ENCODE results near the gene ZNF334.

ZNF334 gene

DNA sequence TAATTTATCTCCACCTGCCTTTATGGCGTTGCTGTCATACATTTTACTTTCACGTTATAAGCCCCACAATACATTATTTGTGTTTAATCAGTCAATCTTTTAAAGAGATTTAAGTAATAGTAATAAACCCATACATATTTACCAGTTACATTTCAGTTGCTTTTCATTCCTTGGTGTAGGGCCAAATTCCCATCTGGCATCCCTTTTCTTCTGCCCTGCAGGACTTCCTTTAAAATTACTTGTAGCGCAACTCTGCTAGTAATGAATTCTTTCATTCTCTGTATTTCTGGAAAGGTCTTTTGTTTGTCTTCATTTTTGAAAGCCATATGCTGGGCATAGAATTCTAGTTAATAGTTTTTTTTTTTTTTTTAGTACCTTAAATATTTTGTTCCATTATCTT, 24.9 kb downstream of the ZNF334 start:
- no peak for DNase-seq (ENCODE audit: low read depth, low spot score)
- H3K27ac ChIP-seq (ENCODE audit: low read length), result no peak overlapping the region
- WGBS (ENCODE audit: insufficient coverage, insufficient read length), result no CpG with 5 or more reads among the region's 3 CpGs
- no peaks in the 10 kb centered on the region for H3K27me3 ChIP-seq (ENCODE audit: control insufficient read depth, insufficient read depth, low read length)
- no peaks in the 10 kb centered on the region for H3K36me3 ChIP-seq (ENCODE audit: control insufficient read depth, insufficient read depth, low read length)
- H3K4me1 ChIP-seq (ENCODE audit: control insufficient read depth, insufficient read depth, low read length), result no peaks in the 10 kb centered on the region
- H3K9me3 ChIP-seq (ENCODE audit: control insufficient read depth, insufficient read depth, low read length), result no peaks in the 10 kb centered on the region
- H3K4me3 ChIP-seq (ENCODE audit: low read length), result no peak overlapping the region

DNA sequence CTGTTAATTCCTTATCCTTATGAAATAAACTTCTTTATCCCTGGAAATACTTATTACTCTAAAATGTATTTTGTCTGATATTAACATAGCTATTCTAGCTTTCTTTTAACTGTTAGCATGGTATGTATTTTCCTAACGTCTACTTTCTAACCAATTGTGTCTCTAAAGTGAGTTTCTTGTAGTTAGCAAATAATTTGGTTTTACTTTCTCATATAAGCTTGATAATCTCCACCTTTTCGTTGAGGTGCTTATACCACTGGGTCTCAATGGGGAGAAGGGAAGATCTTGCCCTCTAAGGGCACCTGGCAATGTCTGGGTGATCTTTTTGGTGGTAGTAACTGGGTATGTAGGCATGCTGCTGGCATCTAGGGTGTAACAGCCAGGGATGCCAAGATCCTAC, 25.7 kb downstream of the ZNF334 start:
- Histone ChIP-seq H3K9me3 (ENCODE audit: control insufficient read depth, insufficient read depth, low read length) (no peaks in the 10 kb centered on the region), H3K27me3 (ENCODE audit: control insufficient read depth, insufficient read depth, low read length) (no peaks in the 10 kb centered on the region), H3K4me1 (ENCODE audit: control insufficient read depth, insufficient read depth, low read length) (no peaks in the 10 kb centered on the region), H3K4me3 (ENCODE audit: low read length) (no peak overlapping the region), H3K36me3 (ENCODE audit: control insufficient read depth, insufficient read depth, low read length) (no peaks in the 10 kb centered on the region), H3K27ac (ENCODE audit: low read length) (no peak overlapping the region)
- DNase-seq (ENCODE audit: low read depth, low spot score), result no peak
- WGBS (ENCODE audit: insufficient coverage, insufficient read length), result no CpG with 5 or more reads among the region's 2 CpGs

DNA sequence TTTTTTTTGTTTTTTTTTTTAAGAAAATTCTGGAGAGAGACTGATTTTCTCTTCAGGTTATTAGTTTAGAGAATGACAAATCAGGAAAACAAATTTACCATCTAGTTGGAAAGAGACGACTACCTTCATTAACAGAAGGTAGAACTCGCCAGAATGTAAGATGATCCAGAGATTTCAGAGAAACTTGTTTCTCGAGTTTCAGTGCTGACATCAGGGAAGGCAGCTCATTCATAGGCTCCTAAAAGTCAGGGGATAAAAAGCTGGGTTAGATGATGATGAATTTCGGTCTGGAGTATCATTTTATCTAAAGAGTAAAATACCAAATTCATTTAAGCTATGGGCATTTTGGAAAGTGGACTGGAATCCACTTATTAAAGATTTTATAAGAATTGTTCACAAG, 27.9 kb downstream of the ZNF334 start:
- no peaks in the 10 kb centered on the region for H3K36me3 ChIP-seq (ENCODE audit: control insufficient read depth, insufficient read depth, low read length)
- H3K27me3 ChIP-seq (ENCODE audit: control insufficient read depth, insufficient read depth, low read length), result no peaks in the 10 kb centered on the region
- WGBS (ENCODE audit: insufficient coverage, insufficient read length), result no CpG with 5 or more reads among the region's 4 CpGs
- H3K4me1 ChIP-seq (ENCODE audit: control insufficient read depth, insufficient read depth, low read length), result no peaks in the 10 kb centered on the region
- no peak overlapping the region for H3K27ac ChIP-seq (ENCODE audit: low read length)
- no peak for DNase-seq (ENCODE audit: low read depth, low spot score)
- H3K4me3 ChIP-seq (ENCODE audit: low read length), result no peak overlapping the region
- H3K9me3 ChIP-seq (ENCODE audit: control insufficient read depth, insufficient read depth, low read length), result no peaks in the 10 kb centered on the region

DNA sequence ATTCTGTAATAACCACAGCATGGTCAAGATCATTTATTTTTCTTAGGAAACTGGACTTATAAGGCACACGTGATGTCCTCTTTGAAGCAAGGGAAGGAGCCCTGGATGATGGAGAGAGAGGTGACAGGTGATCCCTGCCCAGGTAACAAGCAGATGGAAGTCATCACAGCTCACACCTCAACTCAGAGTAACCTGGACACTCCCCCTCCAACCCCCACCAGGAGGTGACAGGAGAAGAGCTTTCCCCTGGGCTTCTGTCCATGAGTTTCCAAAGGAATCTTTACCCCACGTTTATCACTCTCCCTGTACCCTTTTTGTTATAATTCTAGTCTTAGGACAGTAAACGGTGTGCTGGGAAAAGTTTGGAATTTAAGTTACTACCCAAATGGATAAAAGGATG, 28.4 kb downstream of the ZNF334 start:
- no peaks in the 10 kb centered on the region for H3K27me3 ChIP-seq (ENCODE audit: control insufficient read depth, insufficient read depth, low read length)
- no peak overlapping the region for H3K27ac ChIP-seq (ENCODE audit: low read length)
- H3K36me3 ChIP-seq (ENCODE audit: control insufficient read depth, insufficient read depth, low read length), result no peaks in the 10 kb centered on the region
- no peaks in the 10 kb centered on the region for H3K4me1 ChIP-seq (ENCODE audit: control insufficient read depth, insufficient read depth, low read length)
- no peaks in the 10 kb centered on the region for H3K9me3 ChIP-seq (ENCODE audit: control insufficient read depth, insufficient read depth, low read length)
- DNase-seq (ENCODE audit: low read depth, low spot score), result no peak
- H3K4me3 ChIP-seq (ENCODE audit: low read length), result no peak overlapping the region
- no CpG with 5 or more reads among the region's 3 CpGs for WGBS (ENCODE audit: insufficient coverage, insufficient read length)

DNA sequence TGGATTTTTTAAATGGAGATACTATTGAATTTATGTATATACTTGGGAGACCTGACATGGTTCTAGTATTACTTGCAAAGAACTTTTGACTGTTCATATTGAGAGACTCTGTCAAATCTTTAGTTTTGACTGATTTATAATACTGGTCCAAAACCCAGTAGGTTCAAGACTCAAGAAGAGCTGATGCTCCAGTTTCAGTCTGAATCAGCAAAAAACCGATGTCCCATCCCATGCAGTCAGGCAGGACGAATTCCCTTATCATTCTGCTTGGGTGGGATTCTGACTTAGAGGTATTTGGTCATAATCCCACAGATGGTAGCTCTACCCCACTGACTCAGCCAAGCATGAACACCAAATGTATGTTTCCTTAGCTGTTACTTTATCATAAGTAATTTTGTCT, 29.5 kb downstream of the ZNF334 start:
- H3K27ac ChIP-seq (ENCODE audit: low read length), result no peak overlapping the region
- no peaks in the 10 kb centered on the region for H3K27me3 ChIP-seq (ENCODE audit: control insufficient read depth, insufficient read depth, low read length)
- no peaks in the 10 kb centered on the region for H3K36me3 ChIP-seq (ENCODE audit: control insufficient read depth, insufficient read depth, low read length)
- H3K4me1 ChIP-seq (ENCODE audit: control insufficient read depth, insufficient read depth, low read length), result no peaks in the 10 kb centered on the region
- no peak overlapping the region for H3K4me3 ChIP-seq (ENCODE audit: low read length)
- WGBS (ENCODE audit: insufficient coverage, insufficient read length), result no CpG with 5 or more reads among the region's 2 CpGs
- no peak for DNase-seq (ENCODE audit: low read depth, low spot score)
- H3K9me3 ChIP-seq (ENCODE audit: control insufficient read depth, insufficient read depth, low read length), result no peaks in the 10 kb centered on the region

DNA sequence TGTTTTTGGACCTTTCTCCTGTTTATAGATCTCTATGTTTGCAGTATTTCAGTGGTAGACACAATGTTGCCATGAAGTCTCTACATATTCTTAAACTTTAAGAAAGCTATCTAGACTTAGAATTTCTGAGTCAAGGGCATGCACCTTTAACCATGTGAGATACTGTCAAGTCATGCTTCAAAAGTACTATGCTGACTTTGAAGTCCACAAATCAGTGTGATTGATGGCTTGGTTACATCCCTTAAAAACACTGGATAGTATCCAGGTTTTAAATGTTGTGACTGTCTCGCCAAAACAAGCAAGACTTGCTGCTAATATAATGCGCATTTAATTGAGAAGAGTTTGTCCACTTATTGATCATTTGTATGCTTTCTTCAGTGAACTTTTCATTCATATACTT, 30.5 kb downstream of the ZNF334 start:
- Histone ChIP-seq H3K9me3 (ENCODE audit: control insufficient read depth, insufficient read depth, low read length) (no peaks in the 10 kb centered on the region), H3K27me3 (ENCODE audit: control insufficient read depth, insufficient read depth, low read length) (no peaks in the 10 kb centered on the region), H3K4me1 (ENCODE audit: control insufficient read depth, insufficient read depth, low read length) (no peaks in the 10 kb centered on the region), H3K4me3 (ENCODE audit: low read length) (no peak overlapping the region), H3K36me3 (ENCODE audit: control insufficient read depth, insufficient read depth, low read length) (no peaks in the 10 kb centered on the region), H3K27ac (ENCODE audit: low read length) (no peak overlapping the region)
- DNase-seq (ENCODE audit: low read depth, low spot score), result no peak
- WGBS (ENCODE audit: insufficient coverage, insufficient read length), result no CpG with 5 or more reads among the region's 2 CpGs

DNA sequence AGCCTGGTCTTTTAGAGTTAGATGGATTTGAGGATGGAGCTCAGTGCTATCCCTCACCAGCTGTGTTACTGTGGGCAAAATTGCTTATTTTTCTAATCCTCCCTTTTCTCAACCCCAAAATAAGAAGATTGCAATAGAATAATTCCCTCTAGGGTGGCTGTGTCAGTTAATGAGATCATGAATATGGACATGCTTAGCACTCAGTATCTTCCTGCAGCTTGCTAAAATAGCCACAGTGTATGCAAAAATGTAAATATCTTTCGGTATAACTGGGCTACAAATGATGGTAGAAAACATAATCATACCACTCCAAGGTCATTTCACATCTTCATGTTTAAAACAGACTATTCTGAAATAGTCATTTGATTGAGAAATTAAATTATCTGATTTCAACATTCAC, 35.7 kb downstream of the ZNF334 start:
- Histone ChIP-seq H3K27ac (ENCODE audit: low read length) (no peak overlapping the region), H3K4me1 (ENCODE audit: control insufficient read depth, insufficient read depth, low read length) (no peaks in the 10 kb centered on the region), H3K36me3 (ENCODE audit: control insufficient read depth, insufficient read depth, low read length) (no peaks in the 10 kb centered on the region), H3K9me3 (ENCODE audit: control insufficient read depth, insufficient read depth, low read length) (no peaks in the 10 kb centered on the region), H3K27me3 (ENCODE audit: control insufficient read depth, insufficient read depth, low read length) (no peaks in the 10 kb centered on the region), H3K4me3 (ENCODE audit: low read length) (no peak overlapping the region)
- DNase-seq (ENCODE audit: low read depth, low spot score), result no peak
- WGBS (ENCODE audit: insufficient coverage, insufficient read length), result no CpG with 5 or more reads among the region's 1 CpG

DNA sequence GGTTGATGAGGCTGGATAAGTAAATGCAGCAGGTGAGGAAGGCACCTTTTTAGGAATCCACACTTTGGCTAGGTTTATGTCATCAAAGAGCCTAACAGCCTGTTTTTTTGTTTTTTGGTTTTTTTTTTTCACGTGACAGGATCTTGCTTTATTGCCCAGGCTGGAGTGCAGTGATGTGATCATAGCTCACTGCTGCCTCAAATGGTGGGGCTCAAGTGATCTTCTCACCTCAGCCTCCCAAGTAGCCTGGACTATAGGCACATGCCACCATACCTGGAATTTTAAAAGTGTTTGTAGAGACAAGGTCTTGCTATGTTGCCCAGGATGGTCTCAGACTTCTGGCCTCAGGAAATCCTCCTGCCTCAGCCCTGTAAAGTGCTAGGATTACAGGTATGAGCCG, 36.1 kb downstream of the ZNF334 start:
- Histone ChIP-seq H3K27ac (ENCODE audit: low read length) (no peak overlapping the region), H3K36me3 (ENCODE audit: control insufficient read depth, insufficient read depth, low read length) (no peaks in the 10 kb centered on the region), H3K27me3 (ENCODE audit: control insufficient read depth, insufficient read depth, low read length) (no peaks in the 10 kb centered on the region), H3K4me1 (ENCODE audit: control insufficient read depth, insufficient read depth, low read length) (no peaks in the 10 kb centered on the region), H3K9me3 (ENCODE audit: control insufficient read depth, insufficient read depth, low read length) (no peaks in the 10 kb centered on the region), H3K4me3 (ENCODE audit: low read length) (no peak overlapping the region)
- no CpG with 5 or more reads among the region's 2 CpGs for WGBS (ENCODE audit: insufficient coverage, insufficient read length)
- DNase-seq (ENCODE audit: low read depth, low spot score), result no peak

DNA sequence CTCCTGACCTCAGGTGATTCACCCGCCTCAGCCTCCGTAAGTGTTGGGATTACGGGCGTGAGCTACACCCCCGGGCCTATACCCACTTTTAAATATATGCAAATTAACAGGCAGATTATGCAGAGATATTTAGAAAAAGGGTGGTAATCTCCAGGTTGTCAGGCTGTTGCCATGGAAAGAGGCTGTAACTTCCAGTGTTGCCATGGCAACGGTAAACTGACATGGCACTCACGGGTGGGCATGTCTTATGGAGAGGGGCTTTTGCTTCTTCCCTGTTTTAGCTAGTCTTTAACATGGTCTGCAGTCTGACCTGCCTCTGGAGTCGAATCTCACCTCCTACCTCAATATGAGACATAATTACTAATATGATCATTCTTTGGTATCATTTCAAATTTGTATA, 44.9 kb downstream of the ZNF334 start:
- Histone ChIP-seq H3K4me1 (ENCODE audit: control insufficient read depth, insufficient read depth, low read length) (no peaks in the 10 kb centered on the region), H3K9me3 (ENCODE audit: control insufficient read depth, insufficient read depth, low read length) (no peaks in the 10 kb centered on the region; the same call in 1 of the 2 replicates), H3K27ac (ENCODE audit: low read length) (no peak overlapping the region), H3K4me3 (ENCODE audit: low read length) (no peak overlapping the region), H3K27me3 (ENCODE audit: control insufficient read depth, insufficient read depth, low read length) (no peaks in the 10 kb centered on the region), H3K36me3 (ENCODE audit: control insufficient read depth, insufficient read depth, low read length) (no peaks in the 10 kb centered on the region)
- DNase-seq (ENCODE audit: low read depth, low spot score), result no peak
- WGBS (ENCODE audit: insufficient coverage, insufficient read length), result no CpG with 5 or more reads among the region's 8 CpGs

DNA sequence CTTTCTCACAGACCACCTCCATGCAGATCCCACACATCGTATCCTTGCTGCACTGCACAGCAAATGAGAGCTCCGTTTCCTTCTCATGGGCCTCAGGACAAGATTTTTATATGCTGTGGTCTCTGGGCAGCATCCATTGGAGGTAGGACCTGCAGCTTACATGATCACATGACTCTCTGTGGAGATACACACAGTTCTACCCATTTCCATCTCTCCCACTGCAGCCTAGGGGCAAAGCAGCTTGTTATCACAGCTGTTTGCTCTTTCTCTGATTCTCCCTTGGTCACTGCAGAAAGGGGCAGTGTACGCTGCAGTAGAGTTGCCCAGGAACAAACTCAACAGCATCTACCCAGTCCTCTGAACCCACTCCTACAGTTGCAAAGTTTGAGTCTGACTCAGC, 48.9 kb downstream of the ZNF334 start:
- Histone ChIP-seq H3K4me1 (ENCODE audit: control insufficient read depth, insufficient read depth, low read length) (no peaks in the 10 kb centered on the region), H3K4me3 (ENCODE audit: low read length) (no peak overlapping the region), H3K36me3 (ENCODE audit: control insufficient read depth, insufficient read depth, low read length) (no peaks in the 10 kb centered on the region), H3K27me3 (ENCODE audit: control insufficient read depth, insufficient read depth, low read length) (no peaks in the 10 kb centered on the region), H3K27ac (ENCODE audit: low read length) (no peak overlapping the region), H3K9me3 (ENCODE audit: control insufficient read depth, insufficient read depth, low read length) (no peaks in the 10 kb centered on the region)
- DNase-seq (ENCODE audit: low read depth, low spot score), result no peak
- no CpG with 5 or more reads among the region's 3 CpGs for WGBS (ENCODE audit: insufficient coverage, insufficient read length)

DNA sequence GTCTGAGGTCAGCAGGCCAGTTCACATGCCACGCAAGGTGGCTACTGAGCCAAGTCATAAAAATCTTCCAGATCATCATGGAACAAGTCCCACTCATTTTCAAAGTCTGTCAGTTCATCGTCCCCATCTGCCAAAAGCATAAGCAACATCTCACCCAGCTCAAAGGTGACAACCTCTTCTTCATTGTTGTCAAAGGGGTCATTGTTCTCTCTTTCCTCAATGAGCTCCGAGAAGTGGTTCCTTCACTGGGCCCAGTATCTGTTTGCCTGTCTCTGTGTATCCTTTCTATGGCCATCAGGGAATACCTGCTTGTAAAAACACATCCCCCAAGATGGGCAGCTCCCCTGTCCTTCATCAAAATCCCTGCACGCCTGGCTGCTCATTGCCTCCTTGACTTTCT, 49.5 kb downstream of the ZNF334 start:
- H3K9me3 ChIP-seq (ENCODE audit: control insufficient read depth, insufficient read depth, low read length), result no peaks in the 10 kb centered on the region
- H3K4me1 ChIP-seq (ENCODE audit: control insufficient read depth, insufficient read depth, low read length), result no peaks in the 10 kb centered on the region
- H3K4me3 ChIP-seq (ENCODE audit: low read length), result no peak overlapping the region
- DNase-seq (ENCODE audit: low read depth, low spot score), result no peak
- no peaks in the 10 kb centered on the region for H3K27me3 ChIP-seq (ENCODE audit: control insufficient read depth, insufficient read depth, low read length)
- no peaks in the 10 kb centered on the region for H3K36me3 ChIP-seq (ENCODE audit: control insufficient read depth, insufficient read depth, low read length)
- no CpG with 5 or more reads among the region's 4 CpGs for WGBS (ENCODE audit: insufficient coverage, insufficient read length)
- H3K27ac ChIP-seq (ENCODE audit: low read length), result no peak overlapping the region
